Measurements from ENCODE around the gene TNFSF4. TPM values are rescaled to one million over a fixed set of nuclear protein-coding genes. Genes with fewer than 3 reads are reported as not detected.

TNFSF4 gene
- total RNA-seq, 1 donor from 2014 or later = 3.3 TPM

GRCh38 chr1:173134029-173134428 lies 73.1 kb downstream of the TNFSF4 start:
- no peak overlapping the region for H2AFZ ChIP-seq (ENCODE audit: low read depth, low read length)
- no peaks in the 10 kb centered on the region for H3K27me3 ChIP-seq (ENCODE audit: insufficient read depth, low read length)
- Mint-ChIP-seq H3K27ac (ENCODE audit: unreplicated experiment) (peak overlapping the region; percentile 29), H3K4me1 (ENCODE audit: low read depth, unreplicated experiment) (peaks cover 20% of the 10 kb centered on the region), H3K27me3 (ENCODE audit: low read depth, unreplicated experiment) (no peaks in the 10 kb centered on the region), H3K4me3 (ENCODE audit: unreplicated experiment) (no peak overlapping the region), H3K36me3 (ENCODE audit: low read depth, unreplicated experiment) (no peaks in the 10 kb centered on the region), H3K9me3 (ENCODE audit: unreplicated experiment) (peaks cover 3% of the 10 kb centered on the region)
- DNase-seq (ENCODE audit: low read depth) = peak; percentile 75
- H3K4me1 ChIP-seq (ENCODE audit: insufficient read depth, low read length) = no peaks in the 10 kb centered on the region
- no peak for FAIRE-seq
- TF ChIP-seq CTCF (IDR thresholded peaks at IDR 0.05; ENCODE audit: insufficient read depth, low read depth, low read length) (no peak), EZH2 (IDR thresholded peaks at IDR 0.05; ENCODE audit: insufficient read depth, low read length) (no peak)
- H3K79me2 ChIP-seq (ENCODE audit: insufficient read depth, low read length) = no peaks in the 10 kb centered on the region
- no peaks in the 10 kb centered on the region for H3K9me3 ChIP-seq (ENCODE audit: insufficient read depth, low read depth, low read length)
- no peaks in the 10 kb centered on the region for H3K36me3 ChIP-seq (ENCODE audit: insufficient read depth, low read length)
- no peak overlapping the region for H3K4me2 ChIP-seq (ENCODE audit: low read length)
- H3K9ac ChIP-seq (ENCODE audit: low read length) = no peak overlapping the region
- H4K20me1 ChIP-seq (ENCODE audit: insufficient read depth, low read length) = no peaks in the 10 kb centered on the region
- H3K27ac ChIP-seq (ENCODE audit: low read depth, low read length) = no peak overlapping the region
- no peak overlapping the region for H3K4me3 ChIP-seq (ENCODE audit: insufficient read depth, low read depth, low read length)

Other genes starting within 250 kb of the TNFSF4 start
- gene TNFSF18, start 156.4 kb downstream of the TNFSF4 start, total RNA-seq = 0.14 TPM in 1 of 2 replicates, not detected in the other